Epidermal melanocyte (primary cell): ENCODE data around the gene ARHGAP26.

ENCODE experiments used
- DNase-seq: peaks from one replicate; pipeline ENCODE4 v3.0.0; 2011; ENCODE audit warnings: low spot score; ENCODE audit not compliant: insufficient read length

The ARHGAP26 gene

DNA sequence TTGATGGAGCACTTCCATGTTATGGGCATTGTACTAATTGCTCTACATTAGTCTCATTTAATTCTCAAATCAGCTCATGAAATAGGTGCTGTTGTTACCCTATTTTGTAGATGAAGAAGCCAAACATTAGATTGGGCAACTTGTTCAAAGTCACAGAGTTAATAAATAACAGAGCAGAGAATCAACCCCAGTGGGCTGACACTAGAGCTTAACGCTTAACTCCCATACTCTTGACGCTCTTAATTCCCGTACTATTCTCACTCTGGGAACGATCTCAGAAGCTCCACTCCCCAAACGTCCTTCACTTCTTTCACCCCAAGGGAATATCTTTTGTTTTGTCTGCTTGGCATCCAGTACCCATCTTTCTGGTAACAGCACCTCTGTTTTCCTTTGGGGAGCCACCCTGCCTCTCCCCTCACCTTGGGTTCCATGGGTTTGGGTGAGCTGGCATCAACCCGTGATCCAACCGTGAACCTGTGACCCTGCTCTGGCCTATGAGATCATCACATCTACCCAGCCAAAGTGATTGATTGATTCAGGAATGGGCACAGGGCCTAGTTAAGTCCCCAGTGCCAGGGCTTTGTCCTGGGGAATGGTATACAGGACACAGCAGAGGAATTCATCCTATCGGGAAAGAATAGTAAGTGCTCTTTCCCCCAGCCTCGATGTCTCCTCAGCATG, 464.1 kb downstream of the ARHGAP26 start:
- no peak for DNase-seq

DNA sequence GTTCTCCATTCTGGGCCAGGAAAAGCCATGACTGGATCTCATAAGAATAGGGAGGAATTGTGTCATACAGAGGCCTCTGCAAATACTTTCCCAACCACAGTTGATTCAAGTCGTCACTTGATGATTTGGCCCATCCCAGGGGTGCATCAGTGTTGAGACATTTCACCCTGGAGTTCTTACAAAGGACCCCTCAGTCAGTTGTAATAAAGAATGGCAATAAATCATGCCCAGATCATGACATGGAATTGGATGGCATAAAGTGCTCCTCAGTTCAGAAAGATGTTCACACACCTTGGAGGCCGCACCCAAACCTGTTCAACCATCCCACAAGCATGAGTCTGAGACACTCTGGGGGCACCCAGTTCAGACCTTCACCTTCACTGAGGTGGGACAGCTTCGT, 465.2 kb downstream of the ARHGAP26 start:
- no peak for DNase-seq

DNA sequence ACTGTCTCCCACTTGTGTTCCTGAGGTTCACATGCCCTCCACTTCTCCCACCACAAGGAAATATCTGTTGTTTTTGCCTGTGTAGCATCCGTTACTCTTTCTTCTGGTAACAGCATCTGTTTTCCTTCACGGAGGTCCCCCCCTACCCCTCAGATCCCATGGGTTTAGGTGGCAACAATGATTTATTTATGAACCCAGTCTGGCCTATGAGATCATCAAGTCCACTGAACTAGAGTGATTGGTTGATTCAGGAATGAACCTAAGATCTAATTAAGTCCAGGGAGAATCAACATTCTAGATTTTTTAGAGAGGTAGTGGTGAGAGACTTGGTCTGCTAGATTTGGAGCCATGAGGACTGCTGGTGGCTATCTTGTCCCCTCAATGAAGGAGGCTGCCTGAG, 466.5 kb downstream of the ARHGAP26 start:
- no peak for DNase-seq

DNA sequence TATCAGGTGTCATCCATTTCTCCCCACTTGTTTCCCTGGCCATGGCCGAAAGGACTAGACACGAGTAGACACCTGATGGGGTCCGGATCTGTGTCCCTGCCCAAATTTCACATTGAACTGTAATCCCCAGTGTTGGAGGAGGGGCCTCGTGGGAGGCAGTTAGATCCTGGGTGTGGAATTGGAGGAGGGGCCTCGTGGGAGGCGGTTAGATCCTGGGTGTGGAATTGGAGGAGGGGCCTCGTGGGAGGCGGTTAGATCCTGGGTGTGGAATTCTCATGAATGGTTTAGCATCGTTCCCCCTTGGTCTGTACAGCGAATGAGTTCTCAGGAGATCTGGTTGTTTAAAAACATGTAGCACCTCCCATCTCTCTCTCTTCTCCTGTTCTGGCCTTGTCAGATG, 467.5 kb downstream of the ARHGAP26 start:
- DNase-seq: no peak

DNA sequence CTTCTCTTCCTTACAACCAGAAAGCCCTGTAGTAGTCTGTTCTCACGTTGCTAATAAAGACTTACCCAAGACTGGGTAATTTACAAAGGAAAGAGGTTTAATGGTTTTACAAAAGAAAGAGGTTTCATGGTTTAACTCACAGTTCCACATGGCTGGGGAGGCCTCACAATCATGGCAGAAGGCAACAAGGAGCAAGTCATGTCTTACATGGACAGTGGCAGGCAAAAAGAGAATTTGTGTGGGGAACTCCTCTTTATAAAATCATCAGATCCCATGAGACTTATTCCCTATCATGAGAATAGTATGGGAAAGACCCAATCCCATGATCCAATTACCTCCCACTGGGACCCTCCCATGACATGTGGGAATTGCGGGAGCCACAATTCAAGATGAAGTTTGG, 468.4 kb downstream of the ARHGAP26 start:
- no peak for DNase-seq

DNA sequence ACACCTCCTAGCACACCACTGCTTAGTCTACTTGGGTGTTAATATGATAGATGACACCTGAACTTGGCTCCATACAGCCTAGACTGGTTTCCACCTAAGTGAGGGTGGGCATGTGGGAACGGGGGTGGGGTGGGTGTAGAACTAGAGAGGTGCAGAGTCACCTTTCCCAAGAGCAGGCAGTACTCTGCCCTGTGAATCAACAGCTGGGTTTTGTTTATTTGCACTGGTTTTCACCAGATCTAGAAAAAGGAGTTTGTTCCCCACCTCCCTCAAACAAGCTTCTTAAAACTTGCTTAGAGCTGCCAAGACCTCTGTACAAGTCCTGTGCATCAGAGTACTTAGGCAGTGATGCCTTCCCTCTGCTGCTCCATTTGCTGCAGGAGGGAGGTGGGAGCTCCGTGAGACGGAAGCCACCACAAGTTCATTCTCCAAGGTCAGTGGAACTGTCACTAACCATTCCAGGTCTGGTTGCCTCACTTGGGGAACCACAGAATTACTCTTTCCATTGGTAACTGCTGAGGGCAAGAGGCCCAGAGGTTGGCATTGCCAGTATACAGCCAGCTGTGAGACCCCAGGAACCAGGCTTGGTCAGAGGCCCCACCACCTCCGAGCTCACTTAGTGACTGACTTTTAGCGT, 469.8 kb downstream of the ARHGAP26 start:
- no peak for DNase-seq

DNA sequence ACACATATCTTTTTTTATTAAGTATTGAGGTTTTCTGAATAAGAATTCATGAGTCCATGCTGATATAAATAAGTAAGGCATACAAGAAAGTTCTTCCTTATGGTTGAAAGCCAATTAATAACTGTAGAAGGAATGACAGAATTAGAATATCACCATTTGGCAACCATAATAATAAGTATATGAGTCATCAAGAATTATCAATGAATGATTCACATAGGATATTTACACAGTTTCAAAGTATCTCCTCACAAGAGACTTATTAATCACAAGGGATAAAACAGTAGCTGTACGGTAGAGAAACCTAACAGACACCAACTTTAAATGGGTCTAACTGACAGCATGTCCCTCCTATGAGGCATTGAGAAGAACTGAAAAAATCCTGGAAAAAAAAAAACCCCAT, 471.7 kb downstream of the ARHGAP26 start:
- DNase-seq: no peak

DNA sequence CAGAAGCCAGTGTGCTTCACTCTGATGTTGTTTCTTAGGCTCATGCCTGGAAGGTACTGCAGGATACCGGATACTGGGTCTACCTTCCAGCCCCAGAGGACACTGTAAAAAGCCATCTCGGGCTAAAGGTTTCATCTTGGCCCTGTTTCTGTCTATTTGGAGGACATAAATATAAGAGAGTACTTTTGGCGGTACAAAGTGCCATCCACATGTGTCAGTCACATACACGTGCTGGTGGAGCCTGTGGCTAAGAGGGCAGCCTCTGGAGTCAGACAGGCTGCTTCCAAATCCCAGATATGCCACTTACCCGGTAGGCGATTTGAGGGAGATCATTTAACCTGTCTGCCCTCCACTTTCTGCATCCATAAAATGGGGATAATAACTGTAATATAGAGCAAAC, 472.9 kb downstream of the ARHGAP26 start:
- DNase-seq: no peak

DNA sequence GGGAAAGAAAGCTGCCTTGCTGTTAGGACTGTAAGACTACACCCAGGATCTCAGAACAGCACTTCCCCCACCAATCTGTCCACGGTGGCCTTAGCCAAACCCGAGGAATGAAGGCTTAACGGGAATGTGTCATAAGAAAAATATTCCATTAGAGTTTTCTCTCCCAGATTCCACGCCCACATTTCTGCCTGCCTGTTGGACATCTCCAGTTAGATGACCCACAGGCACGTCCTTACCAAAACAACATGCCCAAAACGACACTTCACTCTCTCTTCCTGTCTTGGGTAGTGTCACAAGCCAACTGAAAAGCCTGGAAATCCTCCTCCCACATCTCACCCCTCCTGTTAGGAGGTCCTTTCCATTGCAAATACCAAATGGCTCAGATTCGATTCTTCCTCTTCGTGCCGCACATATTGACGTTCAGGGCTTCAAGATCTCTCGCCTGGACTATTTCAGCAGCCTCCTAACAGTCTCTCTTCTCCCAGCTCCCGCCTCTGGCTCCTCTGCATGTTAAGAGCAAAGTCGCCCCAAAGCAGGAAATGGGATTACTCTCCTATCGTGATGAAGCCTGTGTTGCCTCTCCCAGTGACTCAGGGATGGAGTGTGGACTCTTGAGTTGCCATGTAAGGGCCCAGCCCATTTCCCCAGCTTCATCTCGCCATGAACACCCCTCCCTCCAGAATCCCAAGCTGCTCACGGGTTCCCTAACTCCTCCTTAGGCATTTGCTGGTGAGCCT, 474.0 kb downstream of the ARHGAP26 start:
- peak; percentile 74 for DNase-seq

DNA sequence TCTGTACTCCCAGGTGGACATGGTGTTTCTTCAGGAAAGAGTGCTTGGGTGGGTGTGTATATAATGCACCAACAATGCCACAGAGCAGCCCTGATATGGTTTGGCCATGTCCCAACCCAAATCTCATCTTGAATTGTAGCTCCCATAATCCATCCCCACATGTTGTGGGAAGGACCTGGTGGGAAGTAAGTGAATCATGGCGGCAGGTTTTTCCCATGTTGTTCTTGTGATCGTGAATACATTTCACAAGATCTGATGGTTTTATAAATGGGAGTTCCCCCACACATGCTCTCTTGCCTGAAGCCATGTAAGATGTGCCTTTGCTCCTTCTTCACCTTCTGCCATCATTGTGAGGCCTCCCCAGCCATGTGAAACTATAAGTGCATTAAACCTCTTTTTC, 474.8 kb downstream of the ARHGAP26 start:
- no peak for DNase-seq

DNA sequence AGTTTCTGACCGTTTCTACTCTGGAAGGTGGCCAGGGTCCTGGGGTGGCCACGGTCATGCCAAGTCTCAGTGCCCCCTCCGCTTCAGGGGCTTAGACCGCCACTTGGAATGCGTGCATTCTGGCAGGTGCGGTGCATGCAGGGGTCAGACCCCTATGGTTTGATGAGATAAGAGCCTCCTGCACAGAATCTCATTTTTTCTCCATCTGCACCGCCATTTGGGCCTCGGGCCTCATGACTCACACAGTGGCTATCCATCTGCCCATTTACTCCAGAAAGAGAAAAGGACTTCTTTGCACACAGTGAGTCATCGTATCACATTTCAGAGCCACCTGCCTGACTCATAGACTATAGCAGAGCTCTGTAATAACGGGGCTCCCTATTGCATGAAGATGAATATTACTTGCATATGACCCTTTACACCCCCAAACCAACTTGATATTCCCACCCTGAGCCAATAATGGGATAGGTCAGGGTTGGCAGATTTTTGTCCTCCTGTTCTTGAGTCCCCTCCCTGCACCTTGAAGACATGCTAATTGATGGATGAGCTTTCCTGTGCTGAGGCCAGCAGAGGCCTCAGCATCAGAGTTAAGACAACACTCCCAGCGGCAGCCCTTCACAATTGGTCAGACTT, 475.9 kb downstream of the ARHGAP26 start:
- DNase-seq: no peak

DNA sequence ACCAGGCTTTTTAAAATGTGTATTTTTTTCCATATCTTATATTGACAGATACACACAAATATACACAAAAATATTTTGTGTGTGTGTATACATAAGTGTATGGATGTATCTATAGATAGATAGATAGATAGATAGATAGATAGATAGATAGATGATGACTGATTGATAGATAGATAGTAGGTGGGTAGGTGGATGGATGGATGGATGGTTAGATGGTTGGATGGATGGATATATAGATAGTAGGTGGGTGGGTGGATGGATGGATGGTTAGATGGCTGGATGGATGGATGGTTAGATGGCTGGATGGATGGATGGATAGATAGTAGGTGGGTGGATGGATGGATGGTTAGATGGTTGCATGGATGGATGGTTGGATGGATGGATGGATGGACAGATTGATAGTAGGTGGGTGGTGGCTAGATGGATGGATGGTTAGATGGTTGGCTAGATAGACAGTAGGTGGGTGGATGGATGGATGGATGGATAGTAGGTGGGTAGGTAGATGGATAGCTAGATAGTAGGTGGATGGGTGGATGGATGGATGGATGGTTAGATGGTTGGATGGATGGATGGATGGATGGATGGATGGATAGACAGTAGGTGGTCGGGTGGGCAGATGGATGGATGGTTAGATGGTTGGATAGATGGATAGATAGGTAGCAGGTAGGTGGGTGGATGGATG, 477.1 kb downstream of the ARHGAP26 start:
- DNase-seq: no peak

DNA sequence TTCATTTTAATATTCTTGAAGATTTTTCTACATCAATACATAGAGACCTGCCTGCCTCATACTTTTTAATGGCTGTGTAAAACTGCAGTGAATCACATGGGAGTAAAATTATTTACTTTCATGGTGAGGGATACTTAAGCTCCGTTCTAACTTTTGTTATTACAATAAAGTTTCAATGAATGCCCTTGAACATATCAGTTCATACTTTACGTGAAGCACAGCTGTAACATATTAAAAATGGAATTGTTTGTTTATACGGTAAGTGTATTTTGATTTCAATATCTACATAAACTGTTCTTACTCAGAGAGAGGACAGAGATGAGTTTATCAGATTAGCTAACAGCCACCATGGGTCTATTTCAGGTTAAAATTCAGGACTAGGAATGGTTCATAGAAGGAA, 478.2 kb downstream of the ARHGAP26 start:
- no peak for DNase-seq

DNA sequence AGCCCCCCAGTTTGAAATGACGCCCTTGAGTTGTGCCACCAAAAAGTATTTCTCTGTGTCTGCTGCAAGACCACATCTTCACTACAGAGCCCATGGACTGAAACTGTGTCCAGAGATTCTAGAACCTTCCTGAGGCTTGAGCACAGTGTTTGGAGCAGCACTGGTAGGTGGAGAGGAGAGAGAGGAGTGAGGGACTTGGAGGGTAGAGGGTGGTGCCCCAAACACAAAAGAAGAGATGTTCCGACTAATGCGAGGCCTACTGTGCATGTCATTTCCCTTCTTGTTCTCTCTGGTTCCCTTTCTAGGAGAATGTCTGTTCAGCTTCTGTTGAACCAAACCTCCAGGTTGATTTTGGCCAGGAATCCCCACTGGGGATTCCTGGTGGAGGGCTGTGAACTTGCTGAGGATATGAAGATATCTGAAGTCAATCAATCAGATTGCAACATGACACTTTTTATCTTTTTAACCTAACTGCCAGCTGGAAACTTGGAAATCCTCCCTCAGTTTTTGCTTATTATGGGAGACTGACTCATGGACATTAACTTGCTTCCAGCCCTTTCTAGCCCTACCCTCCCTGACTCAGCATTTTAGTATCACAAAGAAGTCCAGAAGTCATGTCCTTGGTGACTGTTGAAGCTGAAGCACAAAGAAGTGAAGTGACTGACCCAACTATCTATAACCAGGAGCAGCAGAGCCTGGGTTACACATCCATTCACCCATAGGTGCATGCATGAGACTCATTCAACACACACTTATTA, 478.8 kb downstream of the ARHGAP26 start:
- no peak for DNase-seq

DNA sequence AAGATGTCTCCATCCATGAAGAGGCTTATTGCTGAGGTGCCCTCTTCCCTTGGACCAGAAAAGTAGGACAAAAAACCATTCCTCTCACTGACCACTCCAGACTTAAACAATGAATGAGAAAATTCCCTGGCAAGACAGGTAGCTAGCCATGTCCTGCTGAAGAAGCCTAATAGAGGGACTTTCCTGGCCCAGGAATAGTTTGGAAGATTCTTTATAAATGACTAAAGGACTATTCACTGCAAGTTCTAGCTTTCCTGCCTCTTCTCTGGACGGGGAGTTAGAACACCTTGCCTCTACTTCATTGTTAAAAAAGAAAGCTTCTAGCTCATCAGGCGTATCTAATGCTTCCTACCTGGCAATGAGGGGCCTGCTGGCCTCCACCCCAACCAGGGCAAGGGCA, 479.7 kb downstream of the ARHGAP26 start:
- no peak for DNase-seq

DNA sequence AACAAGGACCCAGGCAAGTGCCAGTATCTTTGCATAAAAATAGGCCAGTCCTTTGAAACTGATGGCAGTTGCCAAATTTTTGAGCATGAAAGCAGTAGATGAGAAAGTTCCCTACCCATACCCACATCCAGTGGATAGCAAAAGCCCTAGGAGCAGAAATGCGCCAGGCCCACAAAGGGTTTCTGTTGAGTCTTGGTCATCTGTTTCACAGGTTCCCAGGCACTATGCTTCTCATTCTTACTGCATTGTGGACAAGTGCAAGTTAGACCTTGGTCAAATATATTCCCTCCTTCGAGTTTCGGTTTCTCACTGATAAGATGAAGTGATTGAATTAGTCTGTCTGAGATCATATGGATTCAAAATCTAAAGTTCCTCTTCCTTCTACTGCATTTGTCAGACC, 481.0 kb downstream of the ARHGAP26 start:
- no peak for DNase-seq

DNA sequence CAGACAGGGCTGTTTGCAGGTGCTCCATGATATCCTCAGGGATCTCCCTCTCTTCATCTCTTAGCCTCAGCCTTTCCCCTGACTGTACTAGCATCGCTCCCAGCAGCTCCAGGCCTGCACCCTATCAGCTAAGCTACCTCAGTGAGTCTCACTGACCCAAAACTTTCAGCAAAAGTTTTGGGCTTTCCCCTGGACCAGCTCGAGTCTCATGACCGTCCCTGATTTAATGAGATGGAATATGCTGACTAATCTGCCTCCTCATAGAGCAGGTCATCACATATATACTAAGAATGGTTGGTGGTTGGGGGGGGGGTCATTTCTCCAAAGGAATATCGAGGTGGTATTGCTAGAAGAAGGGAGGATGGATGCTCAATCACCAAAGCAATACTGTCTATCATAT, 481.8 kb downstream of the ARHGAP26 start:
- DNase-seq: no peak

DNA sequence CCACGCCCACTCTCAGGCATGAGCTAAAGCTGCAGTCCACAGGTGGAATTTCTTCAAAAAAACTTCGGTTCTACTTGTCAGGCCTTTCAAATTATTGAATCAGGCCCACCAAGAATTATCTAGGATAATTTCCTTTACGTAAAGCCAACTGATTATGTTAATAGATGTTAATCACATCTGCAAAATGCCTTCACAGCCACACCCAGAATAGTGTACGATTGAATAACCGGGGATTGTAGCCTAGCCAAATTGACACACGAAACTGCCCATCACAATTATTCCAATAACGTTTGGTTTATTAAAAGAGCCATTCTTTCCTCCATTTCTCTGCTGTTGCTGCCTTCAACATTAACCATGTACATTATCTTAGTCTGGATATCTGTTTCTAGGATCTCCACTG, 484.6 kb downstream of the ARHGAP26 start:
- DNase-seq: no peak

DNA sequence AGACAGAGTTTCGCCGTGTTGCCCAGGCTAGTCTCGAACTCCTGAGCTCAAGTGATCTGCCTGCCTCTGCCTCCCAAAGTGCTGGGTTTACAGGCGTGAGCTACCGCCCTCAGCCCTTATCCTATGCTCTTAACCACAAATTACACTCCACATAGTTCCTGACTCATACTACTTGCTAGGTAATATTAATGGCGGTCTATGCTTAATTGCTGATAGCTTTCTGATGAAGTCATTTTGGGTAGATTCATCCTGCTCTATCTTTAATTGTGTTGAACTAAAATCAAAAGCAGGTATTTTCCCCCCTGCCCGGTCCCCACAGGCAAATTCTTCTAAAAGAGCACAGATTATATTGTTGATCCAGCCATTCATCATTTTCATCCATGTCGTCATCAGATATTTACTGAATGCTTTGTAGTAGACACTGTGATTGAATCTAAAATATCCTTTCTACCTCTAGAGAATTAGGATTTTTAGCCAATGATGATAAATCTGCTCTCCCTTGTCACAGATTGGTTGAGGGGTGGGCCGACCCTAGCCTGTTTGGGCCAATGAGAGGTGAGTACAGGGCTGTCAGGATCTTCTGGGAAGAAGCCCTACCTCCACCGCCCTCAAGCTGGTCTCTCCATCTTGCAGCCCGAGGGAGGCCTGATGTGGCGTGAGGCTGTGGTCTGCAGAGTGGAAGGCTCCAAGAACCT, 488.5 kb downstream of the ARHGAP26 start:
- no peak for DNase-seq

DNA sequence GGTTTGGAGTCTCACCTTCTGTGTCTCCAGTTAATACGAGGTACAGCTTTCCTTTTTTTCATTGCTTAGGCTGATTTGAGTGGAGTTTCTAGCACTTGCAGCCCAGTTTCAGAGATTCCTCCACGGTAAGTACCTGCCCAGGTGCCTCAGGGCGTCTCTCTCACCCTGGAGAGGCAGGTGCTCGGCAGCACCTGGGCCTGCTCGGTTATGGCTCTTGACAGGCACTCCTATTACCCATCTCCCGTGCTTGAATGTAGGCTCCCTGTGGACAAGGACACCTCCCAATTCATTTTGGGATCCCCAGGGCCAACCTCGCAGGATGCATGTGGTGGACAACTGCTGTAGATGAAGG, 489.1 kb downstream of the ARHGAP26 start:
- DNase-seq: no peak
